Upper lobe of right lung (tissue), 1 donor: ENCODE measurements around the gene ITGBL1. TPM values are rescaled to one million over a fixed set of nuclear protein-coding genes. Genes with fewer than 3 reads are reported as not detected.

ENCODE experiments used
- ATAC-seq: fragments of 200-7000 bp; cut with Tn5 transposase; one replicate; pipeline ENCODE4 v1.9.1; 2020; ENCODE audit warnings: mild to moderate bottlenecking, moderate library complexity
- DNase-seq: peaks from one replicate; pipeline ENCODE4 v3.0.0-alpha.2; 2020
- H3K27ac ChIP-seq: fragments of 200-600 bp; one replicate; pipeline ENCODE4 v1.8.0; 2022
- H3K27me3 ChIP-seq: fragments of 200-600 bp; one replicate; pipeline ENCODE4 v1.8.0; 2022; ENCODE audit warnings: mild to moderate bottlenecking
- H3K36me3 ChIP-seq: fragments of 200-600 bp; one replicate; pipeline ENCODE4 v1.8.0; 2022
- H3K4me1 ChIP-seq: fragments of 200-600 bp; one replicate; pipeline ENCODE4 v1.8.0; 2022
- H3K4me3 ChIP-seq: fragments of 200-600 bp; one replicate; pipeline ENCODE4 v1.8.0; 2022; ENCODE audit warnings: mild to moderate bottlenecking
- H3K9me3 ChIP-seq: fragments of 200-600 bp; one replicate; pipeline ENCODE4 v1.8.0; 2022
- intact Hi-C: fragments of 100-400 bp; cut with DNase I; formaldehyde crosslinking; loops from one replicate; pipeline ENCODE4 v1.11.0; 2022
- total RNA-seq: library from RNA; stranded (reverse); fragmentation: NEBNext Ultra II Directional; extraction: Animal tissue kit (Norgen Biotek cat#: 25700); gene quantifications from one replicate; pipeline ENCODE4 v1.2.1, GENCODE V29; 2021
- TF ChIP-seq, protein P1 (sequence below): fragments of 200-600 bp; IDR thresholded peaks from one replicate; pipeline ENCODE4 v1.8.0; 2022; ENCODE audit warnings: antibody characterized with exemption
- donor health status: DM: no; HTN: yes; CAD: no; lungs with severe emphysema.

ITGBL1 gene
- total RNA-seq, 1 donor from 2014 or later, result 43.6 TPM

DNA sequence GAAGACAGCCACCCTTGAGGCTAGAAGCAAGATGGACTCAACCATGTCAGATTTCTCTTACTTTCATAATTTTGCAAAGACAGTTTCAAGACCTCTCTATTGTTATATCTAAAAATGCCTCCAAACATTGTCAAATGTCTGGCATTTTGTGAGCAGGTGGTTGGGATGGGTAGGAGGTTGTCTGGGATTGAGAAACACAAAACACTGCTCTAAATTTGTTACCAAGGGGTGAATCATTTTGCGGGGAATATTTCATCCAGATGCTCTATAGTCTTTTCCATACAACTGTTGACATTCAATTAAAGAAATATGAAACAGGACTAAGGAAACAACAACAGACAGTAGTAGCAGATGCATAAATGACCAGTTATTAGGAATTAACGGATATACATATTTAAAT, 208.2 kb downstream of the ITGBL1 start:
- no peaks in the 10 kb centered on the region for H3K27me3 ChIP-seq
- no peak for DNase-seq
- no peaks in the 10 kb centered on the region for H3K36me3 ChIP-seq
- no peaks in the 10 kb centered on the region for H3K4me1 ChIP-seq
- H3K27ac ChIP-seq, result no peak overlapping the region
- ATAC-seq, result no peak
- no peaks in the 10 kb centered on the region for H3K9me3 ChIP-seq
- intact Hi-C loops, result no loop called here
- H3K4me3 ChIP-seq, result no peak overlapping the region
- TF ChIP-seq, protein P1, sequence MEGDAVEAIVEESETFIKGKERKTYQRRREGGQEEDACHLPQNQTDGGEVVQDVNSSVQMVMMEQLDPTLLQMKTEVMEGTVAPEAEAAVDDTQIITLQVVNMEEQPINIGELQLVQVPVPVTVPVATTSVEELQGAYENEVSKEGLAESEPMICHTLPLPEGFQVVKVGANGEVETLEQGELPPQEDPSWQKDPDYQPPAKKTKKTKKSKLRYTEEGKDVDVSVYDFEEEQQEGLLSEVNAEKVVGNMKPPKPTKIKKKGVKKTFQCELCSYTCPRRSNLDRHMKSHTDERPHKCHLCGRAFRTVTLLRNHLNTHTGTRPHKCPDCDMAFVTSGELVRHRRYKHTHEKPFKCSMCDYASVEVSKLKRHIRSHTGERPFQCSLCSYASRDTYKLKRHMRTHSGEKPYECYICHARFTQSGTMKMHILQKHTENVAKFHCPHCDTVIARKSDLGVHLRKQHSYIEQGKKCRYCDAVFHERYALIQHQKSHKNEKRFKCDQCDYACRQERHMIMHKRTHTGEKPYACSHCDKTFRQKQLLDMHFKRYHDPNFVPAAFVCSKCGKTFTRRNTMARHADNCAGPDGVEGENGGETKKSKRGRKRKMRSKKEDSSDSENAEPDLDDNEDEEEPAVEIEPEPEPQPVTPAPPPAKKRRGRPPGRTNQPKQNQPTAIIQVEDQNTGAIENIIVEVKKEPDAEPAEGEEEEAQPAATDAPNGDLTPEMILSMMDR, result no peak

DNA sequence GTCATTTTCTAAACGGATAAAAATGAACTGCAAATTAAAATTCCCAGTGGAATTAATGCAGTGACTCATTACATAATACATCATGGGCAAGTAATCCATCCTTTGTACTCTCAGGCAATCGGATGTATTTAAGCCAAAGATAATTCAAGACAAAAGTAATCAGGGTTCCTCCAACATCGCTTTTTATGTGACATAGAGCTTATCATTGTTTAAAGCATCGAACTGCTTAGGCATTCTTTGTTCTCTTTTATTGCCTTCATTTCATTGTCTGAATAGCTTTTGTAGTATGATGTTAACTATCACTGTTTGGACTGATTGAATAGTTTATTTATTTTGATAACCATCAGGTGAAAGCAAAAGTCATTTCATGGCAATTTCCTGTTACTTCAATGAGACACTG, 209.4 kb downstream of the ITGBL1 start:
- TF ChIP-seq, protein P1, result no peak
- H3K9me3 ChIP-seq, result no peaks in the 10 kb centered on the region
- DNase-seq, result no peak
- no peaks in the 10 kb centered on the region for H3K27me3 ChIP-seq
- ATAC-seq, result no peak
- intact Hi-C loops, result no loop called here
- no peak overlapping the region for H3K4me3 ChIP-seq
- no peak overlapping the region for H3K27ac ChIP-seq
- no peaks in the 10 kb centered on the region for H3K36me3 ChIP-seq
- no peaks in the 10 kb centered on the region for H3K4me1 ChIP-seq

DNA sequence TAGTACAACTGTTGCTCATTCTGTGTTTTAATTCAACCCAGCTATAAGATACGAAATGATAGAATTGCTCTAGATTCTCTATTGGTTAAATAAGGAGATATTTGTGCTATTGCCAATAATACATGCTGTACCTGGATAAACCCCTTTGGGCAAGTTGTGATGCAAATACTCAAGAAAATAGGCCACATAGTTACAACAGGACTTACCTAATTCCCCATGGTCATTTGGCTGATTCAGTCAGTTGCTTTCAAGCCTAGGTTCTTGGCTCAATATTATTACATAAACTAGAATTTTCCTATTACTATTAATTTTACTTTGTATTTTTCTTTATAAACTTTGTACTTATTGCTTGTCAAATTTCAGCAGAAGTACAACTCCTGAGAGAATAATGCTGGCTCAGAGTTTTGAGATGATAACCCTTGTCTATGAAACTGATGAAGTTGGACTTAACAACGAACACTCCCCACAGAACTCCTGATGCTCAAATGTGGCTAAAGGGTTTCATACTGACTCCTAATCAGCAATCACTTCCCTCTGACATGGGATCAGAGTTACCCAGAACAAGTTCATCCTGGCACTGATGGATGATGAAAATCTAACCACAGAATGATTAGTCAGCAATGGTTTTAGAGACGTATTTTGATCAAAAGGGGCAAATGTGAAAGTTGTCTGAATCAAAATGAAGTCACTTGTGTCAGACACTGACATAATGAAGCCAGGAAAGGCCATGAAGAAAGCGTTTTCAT, 221.1 kb downstream of the ITGBL1 start:
- intact Hi-C loops, result no loop called here
- TF ChIP-seq, protein P1, result no peak
- Histone ChIP-seq H3K4me1 (no peaks in the 10 kb centered on the region), H3K9me3 (no peaks in the 10 kb centered on the region), H3K36me3 (no peaks in the 10 kb centered on the region), H3K27ac (no peak overlapping the region), H3K4me3 (no peak overlapping the region), H3K27me3 (no peaks in the 10 kb centered on the region)
- ATAC-seq, result no peak
- no peak for DNase-seq

DNA sequence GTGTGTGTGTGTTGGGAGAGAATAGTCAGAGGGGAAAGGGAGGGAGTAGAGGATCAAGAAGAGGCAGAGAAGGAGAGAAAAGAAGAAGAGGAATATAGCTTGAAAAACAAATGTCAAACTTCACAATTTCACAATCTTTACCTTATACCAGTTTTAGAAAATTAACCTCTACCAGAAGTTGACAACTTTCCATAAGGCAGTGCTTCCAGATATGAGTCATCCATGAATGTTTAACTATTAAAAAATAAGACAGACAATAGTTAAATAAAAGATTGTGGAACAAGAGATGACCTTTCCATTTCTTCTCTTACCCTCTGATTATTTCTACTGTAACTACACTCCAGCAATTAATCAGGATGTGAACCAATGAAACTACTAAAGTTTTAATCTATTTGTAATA, 229.4 kb downstream of the ITGBL1 start:
- Histone ChIP-seq H3K27ac (no peak overlapping the region), H3K4me3 (no peak overlapping the region), H3K27me3 (no peaks in the 10 kb centered on the region), H3K36me3 (no peaks in the 10 kb centered on the region), H3K4me1 (no peaks in the 10 kb centered on the region), H3K9me3 (no peaks in the 10 kb centered on the region)
- DNase-seq (no peak), ATAC-seq (no peak)
- TF ChIP-seq, protein P1, result no peak
- intact Hi-C loops, result no loop called here

DNA sequence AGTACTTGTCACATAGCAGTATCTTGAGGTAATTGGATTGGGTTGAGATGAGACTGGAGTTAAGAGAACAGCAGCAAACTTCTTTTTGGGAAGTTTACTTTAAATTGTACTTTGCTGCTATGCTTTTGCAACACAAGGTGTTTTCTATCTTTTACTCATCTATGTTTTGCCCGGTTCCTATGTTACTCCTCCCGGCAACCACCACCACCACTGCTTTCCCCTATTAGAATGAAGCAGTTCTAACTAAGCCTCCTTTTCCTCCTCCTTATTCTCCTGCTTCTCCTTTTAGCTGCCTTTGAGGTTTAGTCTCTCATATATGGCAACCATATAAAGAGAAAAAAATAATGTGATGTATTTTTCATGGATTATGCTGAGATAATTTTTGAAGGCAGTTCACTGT, 233.5 kb downstream of the ITGBL1 start:
- Histone ChIP-seq H3K36me3 (no peaks in the 10 kb centered on the region), H3K4me3 (no peak overlapping the region), H3K27ac (no peak overlapping the region), H3K4me1 (no peaks in the 10 kb centered on the region), H3K9me3 (no peaks in the 10 kb centered on the region), H3K27me3 (no peaks in the 10 kb centered on the region)
- TF ChIP-seq, protein P1, result no peak
- ATAC-seq, result no peak
- DNase-seq, result no peak
- intact Hi-C loops, result no loop called here

DNA sequence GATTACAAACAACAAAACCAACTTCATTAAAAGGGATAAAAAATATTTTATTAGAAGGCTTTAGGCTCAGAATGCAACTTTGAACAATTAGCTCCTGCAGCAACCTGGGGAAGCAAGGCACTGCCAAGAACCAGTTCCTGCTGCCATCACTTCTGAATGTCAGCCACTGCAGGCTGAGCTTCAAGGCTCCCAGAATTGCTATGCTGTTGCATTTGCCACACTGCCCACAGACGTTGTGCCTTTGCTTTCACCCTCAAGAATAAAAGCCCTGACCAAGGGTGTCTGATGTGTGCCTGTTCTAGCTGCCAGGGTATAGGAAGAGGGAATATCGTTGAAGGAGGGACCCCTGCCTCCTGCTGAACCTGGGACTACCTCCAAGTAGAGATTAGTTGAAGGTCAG, 238.4 kb downstream of the ITGBL1 start:
- intact Hi-C loops, result no loop called here
- ATAC-seq, result no peak

More for the DNA sequence above, 238.4 kb downstream of the ITGBL1 start:
- Histone ChIP-seq H3K4me3 (no peak overlapping the region), H3K27me3 (no peaks in the 10 kb centered on the region), H3K9me3 (no peaks in the 10 kb centered on the region), H3K27ac (no peak overlapping the region), H3K4me1 (no peaks in the 10 kb centered on the region), H3K36me3 (no peaks in the 10 kb centered on the region)
- TF ChIP-seq, protein P1, result no peak
- no peak for DNase-seq
